Measurements from ENCODE around the gene ZNF614. TPM values are rescaled to one million over a fixed set of nuclear protein-coding genes. Genes with fewer than 3 reads are reported as not detected.

Gene ZNF614
- total and polyA plus RNA-seq, 9 of the 15 experiments (the other 6 are each of a cell fraction or from before 2014, with no cell fraction given) = 4.9 to 16.3 (median 11.4) TPM

DNA sequence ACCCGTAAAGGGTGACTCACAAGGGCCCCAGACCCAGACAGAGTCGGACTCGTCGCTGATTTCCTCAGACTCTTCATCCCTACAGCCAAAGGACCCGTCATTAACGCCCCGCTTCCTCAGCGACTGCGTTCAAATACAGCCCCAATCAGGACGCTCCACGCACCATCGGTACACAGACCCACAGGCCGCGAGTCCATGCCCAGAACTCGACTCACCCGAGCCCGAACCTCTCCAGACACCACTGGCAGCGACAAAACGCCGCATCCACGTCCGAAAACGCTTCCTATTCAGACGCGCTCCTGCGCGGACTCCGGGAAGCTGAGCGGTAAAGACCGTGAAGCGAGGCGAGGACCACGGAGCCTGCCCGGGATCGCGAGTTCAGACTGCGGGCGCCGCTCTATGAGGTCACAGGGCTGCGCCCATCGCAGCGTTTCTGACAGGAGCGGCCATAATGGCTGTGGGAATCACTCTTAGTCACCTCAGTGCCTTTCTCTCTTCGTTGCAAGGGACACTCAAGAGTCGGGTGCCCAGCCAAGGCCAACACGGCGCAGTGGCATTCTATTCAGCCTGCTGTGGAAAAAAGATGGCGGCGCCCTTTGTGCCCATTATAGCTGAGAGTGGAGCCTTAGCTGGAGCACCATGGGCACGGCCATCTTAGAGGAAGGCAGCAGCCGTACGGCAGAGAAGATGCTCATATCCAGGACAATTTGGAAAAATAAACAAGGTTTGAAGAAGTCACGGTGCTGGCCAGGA, at the start of gene ZNF614 (continued):
- TF ChIP-seq, protein P1, sequence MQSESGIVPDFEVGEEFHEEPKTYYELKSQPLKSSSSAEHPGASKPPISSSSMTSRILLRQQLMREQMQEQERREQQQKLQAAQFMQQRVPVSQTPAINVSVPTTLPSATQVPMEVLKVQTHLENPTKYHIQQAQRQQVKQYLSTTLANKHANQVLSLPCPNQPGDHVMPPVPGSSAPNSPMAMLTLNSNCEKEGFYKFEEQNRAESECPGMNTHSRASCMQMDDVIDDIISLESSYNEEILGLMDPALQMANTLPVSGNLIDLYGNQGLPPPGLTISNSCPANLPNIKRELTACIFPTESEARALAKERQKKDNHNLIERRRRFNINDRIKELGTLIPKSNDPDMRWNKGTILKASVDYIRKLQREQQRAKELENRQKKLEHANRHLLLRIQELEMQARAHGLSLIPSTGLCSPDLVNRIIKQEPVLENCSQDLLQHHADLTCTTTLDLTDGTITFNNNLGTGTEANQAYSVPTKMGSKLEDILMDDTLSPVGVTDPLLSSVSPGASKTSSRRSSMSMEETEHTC (IDR thresholded peaks at IDR 0.05) = no peak
- peak; percentile 73; the same call in 1 of the 2 replicates for TF ChIP-seq MEF2D (tag; conservative IDR thresholded peaks at IDR 0.05; ENCODE audit: low read depth)
- peak; percentile 78 for TF ChIP-seq GABPB1 (CRISPR knock-in tag; IDR thresholded peaks at IDR 0.05)
- no peak for TF ChIP-seq NCOA4 (IDR thresholded peaks at IDR 0.05; ENCODE audit: partially characterized antibody)
- no peak for TF ChIP-seq RFX7 (CRISPR knock-in tag; IDR thresholded peaks at IDR 0.05)
- TF ChIP-seq, protein P2, sequence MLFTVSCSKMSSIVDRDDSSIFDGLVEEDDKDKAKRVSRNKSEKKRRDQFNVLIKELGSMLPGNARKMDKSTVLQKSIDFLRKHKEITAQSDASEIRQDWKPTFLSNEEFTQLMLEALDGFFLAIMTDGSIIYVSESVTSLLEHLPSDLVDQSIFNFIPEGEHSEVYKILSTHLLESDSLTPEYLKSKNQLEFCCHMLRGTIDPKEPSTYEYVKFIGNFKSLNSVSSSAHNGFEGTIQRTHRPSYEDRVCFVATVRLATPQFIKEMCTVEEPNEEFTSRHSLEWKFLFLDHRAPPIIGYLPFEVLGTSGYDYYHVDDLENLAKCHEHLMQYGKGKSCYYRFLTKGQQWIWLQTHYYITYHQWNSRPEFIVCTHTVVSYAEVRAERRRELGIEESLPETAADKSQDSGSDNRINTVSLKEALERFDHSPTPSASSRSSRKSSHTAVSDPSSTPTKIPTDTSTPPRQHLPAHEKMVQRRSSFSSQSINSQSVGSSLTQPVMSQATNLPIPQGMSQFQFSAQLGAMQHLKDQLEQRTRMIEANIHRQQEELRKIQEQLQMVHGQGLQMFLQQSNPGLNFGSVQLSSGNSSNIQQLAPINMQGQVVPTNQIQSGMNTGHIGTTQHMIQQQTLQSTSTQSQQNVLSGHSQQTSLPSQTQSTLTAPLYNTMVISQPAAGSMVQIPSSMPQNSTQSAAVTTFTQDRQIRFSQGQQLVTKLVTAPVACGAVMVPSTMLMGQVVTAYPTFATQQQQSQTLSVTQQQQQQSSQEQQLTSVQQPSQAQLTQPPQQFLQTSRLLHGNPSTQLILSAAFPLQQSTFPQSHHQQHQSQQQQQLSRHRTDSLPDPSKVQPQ (CRISPR knock-in tag; IDR thresholded peaks at IDR 0.05; ENCODE audit: borderline replicate concordance) = no peak
- TF ChIP-seq, protein P3, sequence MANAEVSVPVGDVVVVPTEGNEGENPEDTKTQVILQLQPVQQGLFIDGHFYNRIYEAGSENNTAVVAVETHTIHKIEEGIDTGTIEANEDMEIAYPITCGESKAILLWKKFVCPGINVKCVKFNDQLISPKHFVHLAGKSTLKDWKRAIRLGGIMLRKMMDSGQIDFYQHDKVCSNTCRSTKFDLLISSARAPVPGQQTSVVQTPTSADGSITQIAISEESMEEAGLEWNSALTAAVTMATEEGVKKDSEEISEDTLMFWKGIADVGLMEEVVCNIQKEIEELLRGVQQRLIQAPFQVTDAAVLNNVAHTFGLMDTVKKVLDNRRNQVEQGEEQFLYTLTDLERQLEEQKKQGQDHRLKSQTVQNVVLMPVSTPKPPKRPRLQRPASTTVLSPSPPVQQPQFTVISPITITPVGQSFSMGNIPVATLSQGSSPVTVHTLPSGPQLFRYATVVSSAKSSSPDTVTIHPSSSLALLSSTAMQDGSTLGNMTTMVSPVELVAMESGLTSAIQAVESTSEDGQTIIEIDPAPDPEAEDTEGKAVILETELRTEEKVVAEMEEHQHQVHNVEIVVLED (CRISPR knock-in tag; IDR thresholded peaks at IDR 0.05) = peak; percentile 53; the same call in 1 of the 2 replicates
- TF ChIP-seq, protein P4, sequence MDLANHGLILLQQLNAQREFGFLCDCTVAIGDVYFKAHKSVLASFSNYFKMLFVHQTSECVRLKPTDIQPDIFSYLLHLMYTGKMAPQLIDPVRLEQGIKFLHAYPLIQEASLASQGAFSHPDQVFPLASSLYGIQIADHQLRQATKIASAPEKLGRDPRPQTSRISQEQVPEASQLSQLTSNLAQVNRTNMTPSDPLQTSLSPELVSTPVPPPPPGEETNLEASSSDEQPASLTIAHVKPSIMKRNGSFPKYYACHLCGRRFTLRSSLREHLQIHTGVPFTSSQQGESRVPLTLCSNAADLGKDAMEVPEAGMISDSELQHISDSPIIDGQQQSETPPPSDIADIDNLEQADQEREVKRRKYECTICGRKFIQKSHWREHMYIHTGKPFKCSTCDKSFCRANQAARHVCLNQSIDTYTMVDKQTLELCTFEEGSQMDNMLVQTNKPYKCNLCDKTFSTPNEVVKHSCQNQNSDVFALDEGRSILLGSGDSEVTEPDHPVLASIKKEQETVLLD (IDR thresholded peaks at IDR 0.05) = peak; percentile 57; the same call in 1 of the 2 replicates
- TF ChIP-seq, protein P5, sequence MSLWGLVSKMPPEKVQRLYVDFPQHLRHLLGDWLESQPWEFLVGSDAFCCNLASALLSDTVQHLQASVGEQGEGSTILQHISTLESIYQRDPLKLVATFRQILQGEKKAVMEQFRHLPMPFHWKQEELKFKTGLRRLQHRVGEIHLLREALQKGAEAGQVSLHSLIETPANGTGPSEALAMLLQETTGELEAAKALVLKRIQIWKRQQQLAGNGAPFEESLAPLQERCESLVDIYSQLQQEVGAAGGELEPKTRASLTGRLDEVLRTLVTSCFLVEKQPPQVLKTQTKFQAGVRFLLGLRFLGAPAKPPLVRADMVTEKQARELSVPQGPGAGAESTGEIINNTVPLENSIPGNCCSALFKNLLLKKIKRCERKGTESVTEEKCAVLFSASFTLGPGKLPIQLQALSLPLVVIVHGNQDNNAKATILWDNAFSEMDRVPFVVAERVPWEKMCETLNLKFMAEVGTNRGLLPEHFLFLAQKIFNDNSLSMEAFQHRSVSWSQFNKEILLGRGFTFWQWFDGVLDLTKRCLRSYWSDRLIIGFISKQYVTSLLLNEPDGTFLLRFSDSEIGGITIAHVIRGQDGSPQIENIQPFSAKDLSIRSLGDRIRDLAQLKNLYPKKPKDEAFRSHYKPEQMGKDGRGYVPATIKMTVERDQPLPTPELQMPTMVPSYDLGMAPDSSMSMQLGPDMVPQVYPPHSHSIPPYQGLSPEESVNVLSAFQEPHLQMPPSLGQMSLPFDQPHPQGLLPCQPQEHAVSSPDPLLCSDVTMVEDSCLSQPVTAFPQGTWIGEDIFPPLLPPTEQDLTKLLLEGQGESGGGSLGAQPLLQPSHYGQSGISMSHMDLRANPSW (CRISPR knock-in tag; IDR thresholded peaks at IDR 0.05) = peak; percentile 44; the same call in 1 of the 2 replicates
- peak; percentile 7; the same call in 1 of the 2 replicates for TF ChIP-seq KLF6 (CRISPR knock-in tag; IDR thresholded peaks at IDR 0.05; ENCODE audit: borderline replicate concordance)
- TF ChIP-seq, protein P6, sequence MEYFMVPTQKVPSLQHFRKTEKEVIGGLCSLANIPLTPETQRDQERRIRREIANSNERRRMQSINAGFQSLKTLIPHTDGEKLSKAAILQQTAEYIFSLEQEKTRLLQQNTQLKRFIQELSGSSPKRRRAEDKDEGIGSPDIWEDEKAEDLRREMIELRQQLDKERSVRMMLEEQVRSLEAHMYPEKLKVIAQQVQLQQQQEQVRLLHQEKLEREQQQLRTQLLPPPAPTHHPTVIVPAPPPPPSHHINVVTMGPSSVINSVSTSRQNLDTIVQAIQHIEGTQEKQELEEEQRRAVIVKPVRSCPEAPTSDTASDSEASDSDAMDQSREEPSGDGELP (CRISPR knock-in tag; IDR thresholded peaks at IDR 0.05; ENCODE audit: borderline replicate concordance) = peak; percentile 77
- TF ChIP-seq POU5F1 (IDR thresholded peaks at IDR 0.05; ENCODE audit: borderline replicate concordance, low read depth, low read length, partially characterized antibody) = no peak
- TF ChIP-seq ELF2 (CRISPR knock-in tag; IDR thresholded peaks at IDR 0.05) = no peak
- TF ChIP-seq CSDE1 (IDR thresholded peaks at IDR 0.05) = peak; percentile 75 to 95

All from K562 (cell line).